WI38 (cell line): Measurements from ENCODE around the gene TMEM125.

ENCODE experiments used
- H3K4me3 ChIP-seq: 2 replicates; pipeline ENCODE4 v1.5.1; 2011; ENCODE audit warnings: low read depth, mild to moderate bottlenecking, control low read depth, low read length
- TF ChIP-seq, protein P1 (sequence below): IDR thresholded peaks from 2 replicates; pipeline ENCODE4 v1.5.1; 2012; ENCODE audit warnings: low read depth, mild to moderate bottlenecking, control low read depth, low read length

Gene TMEM125

DNA sequence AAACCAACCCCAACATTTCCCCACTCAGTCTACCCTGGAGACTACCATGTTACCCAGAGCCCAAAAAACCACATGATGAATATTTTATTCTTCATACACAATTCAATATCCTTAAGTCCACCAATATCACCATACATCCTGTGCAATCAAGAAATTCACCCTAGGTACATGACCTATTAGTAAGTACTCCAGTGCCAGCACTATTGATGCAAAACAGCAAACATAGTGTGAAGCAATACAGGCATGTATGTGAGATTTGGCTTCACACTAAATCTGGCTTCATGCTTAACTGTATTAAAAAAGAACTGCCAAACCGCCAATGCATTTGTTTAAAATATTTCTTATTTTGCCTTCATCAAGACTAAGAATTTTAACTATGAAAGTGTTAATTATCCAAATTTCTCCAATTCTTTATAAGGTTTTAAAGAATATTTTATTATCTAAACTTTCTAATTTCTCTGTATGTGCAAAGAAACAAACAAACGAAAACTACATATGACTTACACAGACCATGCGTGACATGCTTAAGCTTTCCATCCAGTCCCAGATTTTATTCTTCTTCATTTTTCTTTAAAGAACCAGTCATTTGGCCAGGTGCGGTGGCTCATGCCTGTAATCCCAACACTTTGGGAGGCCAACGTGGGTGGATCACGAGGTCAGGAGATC, 22.4 kb upstream of the TMEM125 start:
- TF ChIP-seq, protein P1, sequence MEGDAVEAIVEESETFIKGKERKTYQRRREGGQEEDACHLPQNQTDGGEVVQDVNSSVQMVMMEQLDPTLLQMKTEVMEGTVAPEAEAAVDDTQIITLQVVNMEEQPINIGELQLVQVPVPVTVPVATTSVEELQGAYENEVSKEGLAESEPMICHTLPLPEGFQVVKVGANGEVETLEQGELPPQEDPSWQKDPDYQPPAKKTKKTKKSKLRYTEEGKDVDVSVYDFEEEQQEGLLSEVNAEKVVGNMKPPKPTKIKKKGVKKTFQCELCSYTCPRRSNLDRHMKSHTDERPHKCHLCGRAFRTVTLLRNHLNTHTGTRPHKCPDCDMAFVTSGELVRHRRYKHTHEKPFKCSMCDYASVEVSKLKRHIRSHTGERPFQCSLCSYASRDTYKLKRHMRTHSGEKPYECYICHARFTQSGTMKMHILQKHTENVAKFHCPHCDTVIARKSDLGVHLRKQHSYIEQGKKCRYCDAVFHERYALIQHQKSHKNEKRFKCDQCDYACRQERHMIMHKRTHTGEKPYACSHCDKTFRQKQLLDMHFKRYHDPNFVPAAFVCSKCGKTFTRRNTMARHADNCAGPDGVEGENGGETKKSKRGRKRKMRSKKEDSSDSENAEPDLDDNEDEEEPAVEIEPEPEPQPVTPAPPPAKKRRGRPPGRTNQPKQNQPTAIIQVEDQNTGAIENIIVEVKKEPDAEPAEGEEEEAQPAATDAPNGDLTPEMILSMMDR: no peak
- no peak overlapping the region for H3K4me3 ChIP-seq

DNA sequence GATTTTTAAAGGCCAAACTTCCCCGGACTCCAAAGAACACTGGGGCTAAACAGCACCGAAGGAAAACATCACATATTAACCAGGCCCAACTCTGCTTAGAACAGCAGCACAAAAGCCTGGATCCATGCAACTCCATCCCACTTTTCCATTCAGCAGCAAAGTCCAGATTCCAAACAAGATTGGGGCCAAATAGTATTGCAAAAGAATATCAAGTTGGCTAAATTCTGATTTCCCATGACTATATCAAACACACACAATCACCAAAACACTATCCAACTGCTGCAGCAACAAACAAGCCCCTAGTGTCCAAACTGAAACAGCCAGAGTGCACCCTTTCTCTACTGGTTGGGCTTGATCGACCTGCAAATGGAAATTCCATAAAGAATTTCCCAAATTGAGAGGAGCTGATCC, 19.4 kb upstream of the TMEM125 start:
- TF ChIP-seq, protein P1: no peak
- no peak overlapping the region for H3K4me3 ChIP-seq

DNA sequence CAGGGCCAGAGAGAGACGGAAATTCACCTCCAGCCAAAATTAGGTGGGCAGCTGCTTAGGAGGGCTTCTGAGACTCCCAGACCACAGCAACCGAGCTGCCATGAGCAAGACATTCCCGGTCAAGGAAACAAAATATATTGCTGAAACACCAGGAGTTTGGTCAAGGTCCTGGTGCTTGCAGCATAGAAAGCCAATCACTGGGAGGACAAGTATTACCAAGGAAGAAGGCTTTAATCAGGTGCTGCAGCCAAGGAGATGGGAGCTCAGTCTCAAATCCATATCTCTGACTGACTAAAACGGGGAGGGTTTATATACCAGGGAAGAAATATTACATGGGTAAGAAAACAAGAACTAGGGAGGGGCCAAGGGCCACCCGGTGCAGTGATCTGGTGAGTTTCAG, 18.8 kb upstream of the TMEM125 start:
- TF ChIP-seq, protein P1: no peak
- no peak overlapping the region for H3K4me3 ChIP-seq

DNA sequence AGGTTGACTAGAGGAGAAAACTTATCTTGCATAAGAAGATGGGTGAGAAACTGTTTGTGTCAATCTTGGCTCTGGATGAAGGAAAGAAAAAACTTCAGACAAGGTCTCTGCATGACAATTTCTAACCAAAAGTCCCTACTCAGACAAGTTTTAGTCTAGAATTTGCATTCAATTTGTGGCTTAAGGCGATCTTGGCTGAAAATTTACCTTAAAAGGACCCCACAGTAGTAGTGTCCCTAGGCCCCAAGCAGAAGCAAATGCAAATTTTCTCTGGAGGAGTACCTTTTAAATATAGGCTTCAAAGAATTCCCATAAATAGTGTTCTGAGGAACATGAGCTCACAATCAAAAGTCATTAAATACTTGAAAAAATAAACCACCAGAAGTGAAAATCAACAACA, 17.6 kb upstream of the TMEM125 start:
- no peak overlapping the region for H3K4me3 ChIP-seq
- TF ChIP-seq, protein P1: no peak

DNA sequence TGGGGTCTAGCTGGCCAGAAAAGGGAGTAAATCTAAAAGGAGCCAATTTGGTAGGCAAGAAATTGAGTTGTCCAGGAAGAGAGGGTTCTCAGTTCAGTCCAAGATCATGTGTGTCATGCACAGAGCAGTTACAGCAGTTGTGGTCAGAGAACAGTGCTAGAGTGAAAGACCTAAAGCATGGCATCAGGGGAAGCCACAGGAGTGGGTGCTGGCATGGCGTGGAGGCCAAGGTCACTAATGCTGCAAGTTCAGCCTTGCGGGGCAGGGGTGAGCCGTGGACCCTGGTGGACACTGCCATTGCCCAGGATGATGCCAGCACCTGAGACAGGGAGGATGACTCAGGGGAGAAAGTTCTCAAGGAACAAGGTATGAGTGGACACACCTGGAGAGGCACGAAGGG, 16.6 kb upstream of the TMEM125 start:
- H3K4me3 ChIP-seq: no peak overlapping the region
- TF ChIP-seq, protein P1: no peak

DNA sequence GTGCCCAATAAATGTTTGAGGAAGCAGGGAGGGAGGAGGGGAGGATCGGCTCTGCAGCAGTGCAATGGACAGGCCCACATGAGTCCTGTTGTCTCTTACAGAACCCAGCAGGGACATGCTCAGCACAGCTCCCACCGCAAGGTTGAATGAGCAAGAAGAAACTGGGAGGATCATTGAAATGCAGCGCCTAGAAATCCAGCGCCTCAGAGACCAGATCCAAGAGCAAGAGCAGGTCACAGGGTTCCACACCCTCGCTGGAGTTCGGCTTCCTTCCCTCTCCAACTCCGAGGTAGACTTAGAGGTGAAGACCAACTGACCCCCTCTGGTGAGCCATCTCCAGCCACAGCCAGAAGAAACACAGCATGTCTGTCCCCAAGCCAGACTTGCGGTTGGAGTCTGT, 15.9 kb upstream of the TMEM125 start:
- TF ChIP-seq, protein P1: no peak
- H3K4me3 ChIP-seq: no peak overlapping the region

DNA sequence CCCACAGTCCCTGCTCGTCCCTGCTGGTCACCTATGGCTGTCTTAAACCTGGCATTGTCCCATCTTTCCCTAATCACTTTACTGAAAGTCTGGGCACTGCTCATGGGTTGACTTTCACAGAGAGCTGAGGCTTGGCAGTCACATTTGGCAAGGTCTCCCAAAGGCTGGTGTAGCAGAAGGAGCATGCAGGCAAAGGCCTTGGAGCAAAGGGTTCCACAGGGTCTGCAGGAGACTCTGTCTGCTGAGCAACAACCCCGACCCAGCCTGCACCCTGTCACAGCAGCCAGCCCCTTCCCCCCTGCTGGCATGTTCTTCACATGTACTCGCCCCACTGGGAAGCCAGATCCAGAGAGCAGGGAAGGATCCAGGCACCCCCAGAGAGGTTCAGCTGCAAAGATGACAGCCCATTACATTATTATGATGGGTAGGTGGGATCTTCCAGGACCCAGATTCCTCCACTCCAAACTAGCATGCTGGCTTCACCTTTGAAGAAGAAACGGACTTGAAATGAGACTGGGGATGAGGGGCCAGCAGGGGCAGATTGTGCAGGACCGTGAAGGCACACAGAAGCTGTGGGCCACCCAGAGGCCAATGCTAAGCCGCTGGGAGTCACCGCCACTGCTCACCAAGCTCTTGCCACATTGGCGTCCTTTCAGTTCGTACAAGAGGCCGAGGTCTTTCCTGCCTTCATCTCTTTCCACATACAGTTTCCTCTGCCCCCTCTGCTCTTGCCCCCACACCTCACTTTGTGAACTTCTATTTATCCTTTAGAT, 14.2 kb upstream of the TMEM125 start:
- no peak overlapping the region for H3K4me3 ChIP-seq
- TF ChIP-seq, protein P1: no peak
